HG02678 (cell line): ENCODE measurements around the gene PLXNA4.

ENCODE experiments used
- ATAC-seq: cut with Tn5 transposase; IDR thresholded peaks from one replicate; pipeline ENCODE4 v1.9.1; 2021; ENCODE audit warnings: mild to moderate bottlenecking, moderate library complexity; ENCODE audit not compliant: unreplicated experiment

Gene PLXNA4

GRCh38 chr7:132161533-132161915 is 414.7 kb downstream of the PLXNA4 start:
- no peak for ATAC-seq

- ATAC-seq = no peak
Observed at GRCh38 chr7:132160611-132161532, 415.4 kb downstream of the PLXNA4 start.

GRCh38 chr7:132158841-132159240 is 417.4 kb downstream of the PLXNA4 start:
- no peak for ATAC-seq

GRCh38 chr7:132158166-132158565 is 418.1 kb downstream of the PLXNA4 start:
- ATAC-seq = no peak

GRCh38 chr7:132155715-132156114 is 420.6 kb downstream of the PLXNA4 start:
- ATAC-seq = no peak

- ATAC-seq = no peak
Observed at GRCh38 chr7:132154695-132155471, 421.4 kb downstream of the PLXNA4 start.

GRCh38 chr7:132154248-132154647 is 422.0 kb downstream of the PLXNA4 start:
- no peak for ATAC-seq

GRCh38 chr7:132152131-132152889 is 424.0 kb downstream of the PLXNA4 start:
- no peak for ATAC-seq

GRCh38 chr7:132150711-132151110 is 425.6 kb downstream of the PLXNA4 start:
- no peak for ATAC-seq

GRCh38 chr7:132149436-132150304 is 426.6 kb downstream of the PLXNA4 start:
- ATAC-seq = no peak

GRCh38 chr7:132148876-132149275 is 427.4 kb downstream of the PLXNA4 start:
- no peak for ATAC-seq

- no peak for ATAC-seq
Observed at GRCh38 chr7:132145466-132145865, 430.8 kb downstream of the PLXNA4 start.

GRCh38 chr7:132145063-132145462 is 431.2 kb downstream of the PLXNA4 start:
- no peak for ATAC-seq

GRCh38 chr7:132142006-132142405 is 434.3 kb downstream of the PLXNA4 start:
- no peak for ATAC-seq

GRCh38 chr7:132141109-132141508 is 435.2 kb downstream of the PLXNA4 start:
- ATAC-seq = no peak

GRCh38 chr7:132140341-132140740 is 435.9 kb downstream of the PLXNA4 start:
- ATAC-seq = no peak

GRCh38 chr7:132138817-132139216 is 437.5 kb downstream of the PLXNA4 start:
- ATAC-seq = no peak

- ATAC-seq = no peak
Observed at GRCh38 chr7:132137681-132138080, 438.6 kb downstream of the PLXNA4 start.

- no peak for ATAC-seq
Observed at GRCh38 chr7:132135746-132136385, 440.4 kb downstream of the PLXNA4 start.
